HG02571 (cell line): Measurements from ENCODE around the gene OSBP2.

Source experiments
- ATAC-seq: cut with Tn5 transposase; IDR thresholded peaks from one replicate; pipeline ENCODE4 v1.9.1; 2021; ENCODE audit warnings: mild to moderate bottlenecking, moderate library complexity; ENCODE audit not compliant: unreplicated experiment

Gene OSBP2

DNA sequence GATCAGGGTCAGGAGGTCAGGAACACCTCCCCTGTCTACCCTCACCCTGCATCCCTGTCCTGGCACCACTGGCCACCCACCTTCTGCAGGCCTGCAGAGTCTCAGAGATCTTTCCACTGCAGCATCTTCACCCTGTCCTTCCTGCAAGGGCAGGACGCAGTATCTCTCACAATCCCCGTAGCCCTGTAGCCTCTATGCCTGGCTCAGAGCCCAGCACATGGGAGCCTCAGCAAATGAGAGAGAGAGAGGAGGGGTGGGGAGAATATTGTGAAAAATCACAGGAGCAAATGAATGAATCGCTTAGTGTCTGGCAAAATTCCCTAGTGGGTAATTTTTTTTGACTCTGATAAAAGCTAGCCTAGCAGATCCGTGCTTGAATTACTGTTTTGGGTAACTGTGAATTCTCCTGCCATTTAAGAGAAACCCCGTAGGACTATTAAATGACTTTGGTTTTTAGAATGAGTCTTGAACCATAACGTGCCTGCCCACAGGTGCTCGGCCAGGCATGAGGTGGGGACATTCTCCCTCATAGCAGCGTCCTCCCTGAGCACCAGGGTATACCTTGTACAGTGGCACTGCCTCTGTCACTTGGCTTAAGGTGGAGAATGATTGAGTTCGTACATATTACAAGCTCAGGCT is 182.4 kb downstream of the OSBP2 start:
- ATAC-seq = no peak

DNA sequence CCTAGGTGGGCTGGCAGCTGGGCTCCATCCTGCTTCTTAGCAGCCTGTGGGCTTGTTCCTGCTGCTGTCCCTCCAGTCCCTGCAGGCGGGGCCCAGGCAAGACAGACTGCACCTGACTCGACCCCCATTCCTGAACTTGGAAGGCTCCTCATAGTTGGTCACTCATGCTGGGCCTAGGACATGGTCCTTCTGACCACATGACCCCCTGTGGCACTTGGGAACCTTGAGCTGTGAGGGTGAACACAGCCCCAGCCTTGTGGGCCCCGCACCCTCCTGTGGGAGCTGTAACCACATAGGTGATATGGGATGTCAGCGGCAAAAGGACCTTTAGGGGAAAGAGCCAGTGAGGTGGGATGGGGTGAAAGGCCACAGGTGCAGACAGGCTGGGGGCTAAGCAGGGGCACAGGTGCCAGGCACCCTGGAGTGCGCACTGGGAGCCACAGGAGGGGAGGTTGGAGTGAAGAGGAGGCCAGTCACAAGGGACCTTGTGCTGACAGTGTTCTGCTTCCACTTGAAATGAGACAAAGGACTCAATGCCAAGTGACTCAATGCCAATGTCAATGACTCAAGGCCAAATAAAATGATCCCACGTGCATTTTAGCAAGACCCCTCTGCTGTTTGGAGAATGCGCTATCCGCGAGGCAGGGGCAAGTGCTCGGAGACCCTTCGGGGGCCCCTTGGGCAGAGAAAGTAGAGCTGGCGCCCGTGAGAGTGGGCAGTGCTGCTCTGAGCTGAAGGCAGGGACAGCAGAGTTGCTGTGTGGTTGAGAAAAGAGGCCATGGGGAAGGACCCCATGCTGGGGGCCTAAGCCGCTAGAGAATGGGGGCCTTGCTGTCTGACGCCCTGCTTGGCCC is 183.2 kb downstream of the OSBP2 start:
- ATAC-seq = no peak

DNA sequence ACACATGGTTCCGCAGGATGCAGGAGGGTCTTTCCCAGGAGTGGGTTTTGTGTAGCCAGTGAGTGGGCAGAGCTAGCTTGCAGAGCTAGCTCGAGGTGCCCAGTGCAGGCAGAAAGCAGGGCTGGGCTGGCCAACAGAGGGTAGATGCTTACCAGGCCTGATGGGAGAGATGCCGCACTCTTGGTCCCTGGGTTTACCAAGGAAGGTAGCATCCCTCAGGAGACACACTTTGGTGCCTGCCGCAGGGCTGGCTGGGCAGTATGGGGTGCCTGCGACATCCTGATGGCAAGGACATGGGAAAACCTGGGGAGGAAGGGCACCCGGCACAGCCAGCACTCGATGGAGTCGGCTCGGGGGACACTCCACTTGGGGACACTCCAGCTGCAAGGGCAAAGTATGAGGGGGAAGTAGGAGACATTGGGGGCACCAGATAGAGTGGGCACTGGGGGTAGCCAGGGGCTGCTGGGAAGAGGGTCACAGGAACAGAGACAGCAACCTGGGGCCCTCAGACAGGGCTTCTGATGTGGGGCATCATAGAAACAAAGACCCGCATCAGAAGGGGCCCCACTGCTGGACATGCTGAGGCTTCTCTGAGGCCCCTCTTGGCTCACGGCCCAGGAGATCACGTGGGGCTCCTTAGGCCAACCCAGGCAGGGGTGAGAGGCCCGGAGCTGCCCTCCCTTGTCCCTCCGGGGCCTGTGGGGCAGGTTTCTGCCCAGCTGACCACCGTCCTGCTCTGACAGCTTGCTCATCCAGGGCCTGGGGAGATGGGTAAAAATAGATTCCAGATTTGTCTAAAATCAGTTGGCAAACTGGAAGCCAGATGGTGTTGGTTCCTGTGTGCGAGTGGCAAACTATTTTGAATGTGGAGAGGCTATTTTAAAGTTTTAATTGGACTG is 184.1 kb downstream of the OSBP2 start:
- ATAC-seq = no peak

DNA sequence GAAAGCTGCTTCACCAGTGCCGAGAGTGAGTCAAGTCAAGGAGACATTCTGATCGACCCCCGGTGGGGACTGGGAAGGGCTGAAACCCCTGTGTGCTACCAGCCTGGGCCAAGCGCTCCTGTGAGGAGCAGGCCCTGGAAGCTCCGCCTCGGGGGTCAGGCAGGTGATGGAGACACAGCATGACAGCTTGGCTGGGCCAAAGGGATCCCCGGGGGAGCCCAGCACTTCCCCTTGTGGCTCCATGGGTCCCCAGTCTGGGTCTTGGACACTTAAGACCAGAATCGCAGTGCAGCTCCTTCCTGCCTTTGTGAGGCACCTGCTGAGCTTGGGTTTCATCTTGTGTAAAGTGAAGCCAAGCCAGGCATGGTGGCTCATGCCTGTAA is 184.7 kb downstream of the OSBP2 start:
- ATAC-seq = no peak

DNA sequence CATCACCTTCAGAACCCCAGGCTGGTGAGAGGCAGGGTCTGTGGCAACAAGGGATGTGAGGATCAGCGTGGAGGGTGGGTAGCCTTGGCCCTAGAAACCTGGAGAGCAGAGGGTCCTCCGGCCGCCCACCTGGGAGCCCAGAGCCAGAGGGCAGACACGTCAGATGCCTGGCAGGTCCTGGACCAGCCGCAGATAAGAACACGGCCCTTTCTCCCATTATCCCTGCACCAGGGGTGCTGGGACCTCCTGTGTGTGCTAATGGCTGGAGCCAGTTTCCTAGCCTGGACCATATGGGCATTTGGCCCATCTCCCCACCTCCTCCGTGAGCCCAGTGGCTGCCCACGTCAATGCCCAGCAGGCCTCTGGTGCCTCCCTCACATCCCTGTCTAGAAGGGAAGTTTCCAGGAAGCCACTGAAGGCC is 185.5 kb downstream of the OSBP2 start:
- ATAC-seq = no peak

DNA sequence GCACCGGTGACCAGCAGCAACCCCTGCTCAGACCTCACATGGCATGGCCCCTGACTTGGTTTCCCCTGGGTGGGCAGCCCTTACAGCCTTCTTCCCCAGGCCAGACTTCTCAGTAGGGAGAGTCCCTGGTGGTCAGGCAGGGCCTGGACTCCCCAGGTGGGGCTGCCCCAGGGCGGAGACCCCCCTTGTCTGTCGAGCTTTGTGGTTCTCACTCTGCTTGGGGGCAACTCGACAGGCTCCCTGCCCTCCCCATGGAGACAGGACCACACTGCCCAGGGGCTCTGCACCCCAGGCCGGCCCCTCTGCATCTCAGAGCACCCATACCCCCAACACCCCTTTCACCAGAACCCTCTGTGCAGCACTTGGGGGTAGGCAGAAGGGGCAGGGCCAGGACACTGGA is 186.2 kb downstream of the OSBP2 start:
- no peak for ATAC-seq

DNA sequence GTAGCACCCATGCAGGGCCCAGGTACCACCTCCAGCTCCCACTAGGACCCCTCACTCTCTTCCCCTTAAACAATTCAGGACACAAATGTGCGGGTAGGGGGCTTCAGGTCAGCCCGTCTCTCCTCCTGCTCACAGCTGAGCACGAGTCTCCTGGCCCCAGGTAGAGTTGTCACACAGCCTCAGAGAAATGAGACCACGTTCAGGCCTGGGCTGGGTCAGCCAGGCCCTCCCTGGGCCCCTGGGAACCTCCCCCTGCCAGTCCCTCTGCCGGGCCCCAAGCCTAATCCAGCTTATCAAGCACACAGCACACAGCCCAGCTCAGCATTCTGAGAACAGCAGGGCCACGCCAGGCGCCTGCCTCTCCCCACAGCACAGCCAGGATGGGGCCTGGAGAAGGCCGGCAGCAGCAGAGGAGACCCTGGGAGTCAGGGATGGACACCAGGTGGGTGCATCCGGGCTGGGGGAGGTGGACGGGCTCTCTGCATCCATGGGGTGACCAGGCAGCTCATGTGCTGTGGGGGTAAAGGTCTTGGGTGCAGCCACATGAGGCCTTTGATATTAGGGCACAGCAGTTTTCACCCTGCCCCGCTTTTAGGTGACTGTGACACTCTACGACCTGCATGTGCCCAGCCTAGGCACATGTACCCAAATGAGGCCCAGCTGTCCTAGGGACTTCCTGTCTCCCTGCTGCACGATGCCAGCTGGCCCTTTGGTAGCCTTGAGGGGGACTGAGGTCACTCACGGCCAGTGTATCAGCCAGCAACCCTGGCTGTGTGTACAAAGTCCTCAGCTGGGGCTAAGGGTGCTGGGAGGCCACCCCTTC is 186.9 kb downstream of the OSBP2 start:
- ATAC-seq = no peak

DNA sequence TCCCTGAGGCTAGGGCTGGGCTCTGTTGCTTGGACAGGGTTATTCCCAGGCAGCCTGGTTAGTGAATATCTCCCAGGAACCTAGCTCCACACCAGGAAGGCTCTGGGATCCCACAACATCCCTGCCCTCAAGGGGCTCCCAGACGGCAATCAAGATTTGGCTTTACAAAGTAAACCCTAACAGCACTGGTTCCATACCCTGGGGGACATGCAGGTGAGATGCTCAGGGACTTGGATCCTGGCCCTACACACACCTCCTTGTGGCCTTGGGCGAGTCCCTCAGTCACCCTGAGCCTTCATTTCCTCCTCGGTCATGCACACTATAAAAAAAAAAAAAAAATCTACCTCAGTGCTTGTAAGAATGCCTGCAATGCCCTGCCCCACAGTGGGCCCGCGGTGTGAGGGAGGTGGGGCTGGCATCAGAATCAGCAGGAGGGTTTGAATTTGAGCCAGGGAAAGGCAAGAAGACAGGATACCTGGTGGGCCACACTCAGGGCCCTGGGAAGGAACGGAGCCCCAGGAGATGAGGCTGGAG is 187.6 kb downstream of the OSBP2 start:
- no peak for ATAC-seq

DNA sequence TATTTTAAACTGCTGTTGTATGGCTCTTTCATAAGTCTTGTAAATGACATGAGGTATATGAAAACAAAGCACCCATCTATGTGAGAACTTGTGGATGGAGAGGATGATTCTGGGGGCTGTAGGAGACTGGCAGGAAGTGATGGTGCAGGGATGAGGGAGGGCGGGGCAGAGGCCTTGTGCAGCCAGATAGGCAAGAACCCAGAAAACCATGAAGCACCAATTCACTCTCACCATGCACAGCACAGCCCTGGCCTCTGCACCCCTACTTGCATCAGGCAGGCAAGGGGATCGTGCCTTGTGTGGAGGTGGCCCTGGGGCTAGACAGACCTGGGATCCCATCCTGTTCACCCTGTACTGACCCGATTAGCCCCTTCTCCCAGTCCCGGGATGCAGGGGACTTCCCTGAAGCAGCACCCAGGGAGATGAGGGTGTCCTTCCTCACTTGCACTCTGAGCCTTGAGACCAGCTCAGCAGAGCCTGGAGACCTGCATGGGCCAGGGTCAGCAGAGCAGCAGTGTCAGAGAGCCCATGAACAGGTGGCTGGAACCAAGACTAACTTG is 188.4 kb downstream of the OSBP2 start:
- ATAC-seq = no peak

DNA sequence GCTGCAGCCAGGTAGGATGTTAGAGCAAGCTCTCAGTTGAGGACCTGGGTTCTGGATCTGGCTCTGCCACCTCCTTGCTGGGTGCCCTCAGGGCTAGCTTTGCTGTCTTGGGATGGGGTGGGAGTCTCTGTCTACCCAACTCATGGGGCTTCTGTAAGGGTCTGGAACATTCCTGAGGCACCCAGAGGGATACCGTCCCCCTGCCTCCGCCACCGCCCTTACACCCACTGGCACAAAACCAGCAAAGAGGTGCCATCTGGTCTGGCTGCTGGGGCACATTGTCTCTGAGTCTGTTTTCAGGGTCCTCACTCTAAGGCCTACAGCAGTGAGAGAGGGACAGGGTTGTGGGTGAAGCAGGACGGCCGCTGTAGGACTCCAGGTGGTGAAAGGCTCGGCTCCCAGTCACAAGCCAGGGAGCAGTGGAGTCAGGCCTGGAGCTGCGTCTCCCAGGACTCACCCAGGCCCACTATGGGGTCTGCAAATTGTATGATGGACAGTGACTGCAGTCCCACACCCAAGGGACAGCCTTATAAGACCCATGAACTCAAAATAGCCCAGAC is 189.0 kb downstream of the OSBP2 start:
- no peak for ATAC-seq

DNA sequence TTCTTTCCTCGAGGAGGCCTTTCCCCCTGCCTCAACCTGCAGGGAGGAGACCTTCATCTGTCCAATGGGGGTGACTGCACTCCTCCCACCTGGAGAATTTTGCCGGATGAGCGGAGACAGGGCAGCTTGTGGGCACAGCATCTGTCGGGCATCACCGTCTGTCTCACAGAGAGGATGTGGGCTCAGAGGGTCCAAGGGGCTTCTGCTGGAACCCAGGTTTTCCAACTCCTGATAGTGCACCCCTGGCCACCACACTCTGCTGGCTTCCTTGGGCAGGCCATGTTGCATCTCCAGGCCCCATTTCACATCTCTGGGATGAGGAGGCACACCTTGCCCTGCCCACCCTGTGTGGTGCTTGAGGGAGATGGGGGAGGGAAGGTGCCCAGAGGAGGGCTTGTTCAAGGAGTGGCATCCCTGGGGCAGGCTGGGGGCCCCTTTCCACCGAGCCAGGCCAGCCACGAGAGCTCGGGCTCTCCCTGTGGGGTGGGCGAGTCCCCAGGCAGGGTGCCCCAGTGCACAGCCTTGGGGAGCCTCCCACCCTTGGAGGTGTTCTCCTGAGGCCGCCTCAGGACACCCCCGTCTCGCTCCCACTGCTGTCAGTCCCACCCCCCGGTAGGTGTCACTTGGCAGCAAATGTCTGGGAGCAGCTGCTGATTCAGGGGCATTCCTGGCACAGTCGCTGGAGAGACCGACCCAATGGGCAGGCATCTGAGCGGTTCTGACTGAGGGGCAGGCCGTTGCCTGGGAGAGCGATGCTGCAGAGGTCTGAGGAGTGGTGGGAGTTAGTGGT is 189.7 kb downstream of the OSBP2 start:
- ATAC-seq = no peak

DNA sequence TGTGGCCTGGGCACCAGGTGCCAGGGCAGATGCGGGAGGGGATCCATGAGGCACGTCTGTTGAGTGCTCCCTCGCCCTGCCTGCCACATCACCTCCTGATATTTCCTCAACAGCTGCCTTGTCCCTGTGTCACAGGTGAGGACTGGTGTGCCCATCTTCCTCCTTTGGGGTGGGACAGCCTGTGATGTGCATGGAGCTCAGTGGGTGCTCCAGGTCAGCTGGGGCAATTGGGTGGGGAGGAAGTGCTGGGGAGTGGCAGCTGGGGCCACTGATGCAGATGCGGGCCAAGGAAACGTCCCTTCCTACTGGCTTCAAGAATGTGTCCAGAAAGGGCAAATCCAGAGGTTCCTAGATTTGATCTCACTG is 190.3 kb downstream of the OSBP2 start:
- no peak for ATAC-seq

DNA sequence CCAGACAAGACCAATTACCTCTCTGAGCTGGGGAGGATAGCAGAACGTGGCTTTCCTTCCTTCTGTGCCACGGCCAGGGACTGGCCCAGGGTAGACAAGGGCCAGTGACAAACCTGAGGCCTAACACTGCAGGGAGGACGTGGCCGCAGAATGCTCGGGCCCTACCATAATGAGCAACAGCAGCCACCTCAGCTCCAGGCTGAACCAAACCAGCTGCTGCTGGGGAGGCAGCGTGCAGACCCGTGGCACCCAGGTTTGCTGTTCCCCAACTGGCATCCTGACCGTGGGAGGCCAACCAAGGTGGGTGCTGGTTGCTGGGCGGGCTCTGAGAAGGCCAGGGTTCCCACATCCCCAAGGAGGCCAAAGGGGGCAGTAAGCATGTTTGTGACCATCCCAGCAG is 190.9 kb downstream of the OSBP2 start:
- no peak for ATAC-seq

DNA sequence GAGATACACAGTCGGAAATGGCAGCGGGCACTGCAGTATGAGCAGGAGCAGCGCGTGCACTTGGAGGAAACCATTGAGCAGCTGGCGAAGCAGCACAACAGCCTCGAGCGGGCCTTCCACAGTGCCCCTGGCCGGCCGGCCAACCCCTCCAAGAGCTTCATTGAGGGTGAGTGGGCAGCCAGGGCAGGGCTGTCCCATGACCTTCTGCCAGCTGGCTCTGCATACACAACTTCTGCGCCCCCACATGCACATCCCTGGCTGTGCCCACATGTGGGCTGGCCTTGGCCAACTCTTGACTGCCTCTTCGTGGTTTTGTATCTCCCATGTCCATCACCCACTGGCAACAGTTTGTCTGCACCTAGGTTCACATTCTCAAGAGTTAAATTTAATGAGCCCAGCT is 192.8 kb downstream of the OSBP2 start:
- no peak for ATAC-seq

DNA sequence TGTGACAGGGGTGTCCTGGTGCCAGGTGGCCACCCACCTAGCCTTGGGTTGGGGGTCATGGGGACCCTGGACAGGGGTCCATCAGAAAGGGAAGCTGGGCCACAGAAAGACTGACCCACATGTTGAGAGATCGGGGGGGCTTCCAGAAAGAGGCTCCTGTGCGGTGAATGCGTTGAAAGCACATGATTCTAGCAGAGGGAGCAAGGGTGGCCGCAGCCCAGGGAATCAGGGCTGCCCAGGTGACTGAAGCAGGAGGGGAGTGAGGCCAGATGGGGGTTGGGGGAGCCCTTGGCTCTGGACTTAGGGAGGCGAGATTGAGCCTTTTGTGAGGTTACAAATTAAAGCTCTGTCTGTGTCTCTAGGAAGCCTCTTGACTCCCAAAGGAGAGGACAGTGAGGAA is 193.2 kb downstream of the OSBP2 start:
- ATAC-seq = no peak

DNA sequence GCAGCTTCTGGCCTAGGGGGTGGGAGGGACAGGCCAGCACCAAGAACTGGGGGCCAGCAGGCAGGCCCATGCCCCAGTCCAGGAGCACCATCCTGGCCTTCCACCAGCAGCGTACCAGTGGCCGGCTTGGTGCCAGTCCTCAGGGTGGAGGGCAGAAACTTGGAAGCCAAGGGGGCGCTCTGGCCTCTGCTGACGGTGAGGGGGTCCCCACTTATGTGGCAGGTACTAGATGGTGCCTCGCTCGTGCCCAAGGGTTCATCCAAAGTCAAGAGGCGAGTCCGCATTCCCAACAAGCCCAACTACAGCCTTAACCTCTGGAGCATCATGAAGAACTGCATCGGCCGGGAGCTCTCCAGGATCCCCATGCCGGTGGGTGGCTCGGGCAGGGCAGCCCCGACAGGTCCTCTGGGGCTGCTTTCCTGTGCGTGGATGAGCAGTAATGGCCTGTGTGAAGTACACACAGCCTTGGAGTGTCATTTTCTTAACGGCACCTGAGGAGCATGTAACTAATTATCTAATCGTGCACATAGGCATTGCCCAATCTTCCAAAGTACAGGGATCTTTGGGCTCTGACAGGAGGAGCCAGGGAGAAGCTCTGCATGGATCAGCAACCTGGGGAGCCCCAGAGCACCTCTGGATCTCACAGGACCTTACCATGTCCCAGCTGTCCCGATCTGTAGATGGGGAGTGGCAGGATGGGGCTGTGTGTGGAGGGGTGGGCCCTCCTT is 194.8 kb downstream of the OSBP2 start:
- ATAC-seq = no peak

DNA sequence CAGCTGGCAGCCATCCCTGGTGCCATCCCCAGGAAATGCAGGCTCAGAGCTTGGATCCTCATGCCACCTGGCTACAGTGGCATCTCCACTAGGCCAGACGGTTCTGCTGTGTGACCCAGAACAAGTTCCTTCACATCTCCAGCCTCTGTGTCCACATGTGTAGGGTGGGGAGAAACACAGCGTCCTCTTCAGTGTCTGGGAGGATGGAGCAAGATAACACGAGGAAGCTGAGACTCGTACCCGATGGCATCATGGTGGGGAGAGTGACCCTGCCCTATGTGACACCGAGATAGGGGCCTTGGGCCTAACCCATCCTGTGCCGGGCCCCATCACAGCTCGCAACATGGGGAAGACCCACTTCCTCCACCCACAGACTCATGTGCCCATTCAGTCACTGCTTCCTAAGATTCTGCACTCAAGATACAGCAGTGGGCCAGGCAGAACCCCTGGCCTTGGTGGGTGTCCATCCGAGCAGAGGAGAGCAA is 195.4 kb downstream of the OSBP2 start:
- no peak for ATAC-seq
